Testis (tissue), 3 donors: ENCODE results near the gene IL32. TPM values are rescaled to one million over a fixed set of nuclear protein-coding genes. Genes with fewer than 3 reads are reported as not detected.

Experiments used
- DNase-seq: peaks from one replicate; pipeline ENCODE4 v3.0.0-alpha.2; 2019
- H3K27ac ChIP-seq, 2 donors: fragments of 200-600 bp; sonication (generic); one replicate each; pipeline ENCODE4 v1.5.1; 2019
- H3K27me3 ChIP-seq: fragments of 200-600 bp; sonication (generic); one replicate; pipeline ENCODE4 v1.5.1; 2019
- H3K36me3 ChIP-seq: fragments of 200-600 bp; sonication (generic); one replicate; pipeline ENCODE4 v1.5.1; 2017; ENCODE audit warnings: low read depth; ENCODE audit errors: missing control alignments
- H3K4me1 ChIP-seq: fragments of 200-600 bp; sonication (generic); one replicate; pipeline ENCODE4 v1.5.1; 2019
- H3K4me3 ChIP-seq, 2 donors: fragments of 200-600 bp; sonication (generic); one replicate each; pipeline ENCODE4 v1.5.1; 2017 to 2019
- H3K9me3 ChIP-seq: fragments of 200-600 bp; sonication (generic); one replicate; pipeline ENCODE4 v1.5.1; 2017
- CTCF ChIP-seq, 3 experiments: fragments of 450-650 bp in 2 of 3; fragments of 200-600 bp in 1 of 3; sonication (generic) in 1 of 3; IDR thresholded peaks; one replicate each; pipeline ENCODE4 v1.5.1; 2016 to 2019; ENCODE audit warnings: antibody characterized with exemption in 3 of 3, mild to moderate bottlenecking in 2 of 3, moderate library complexity in 1 of 3
- POLR2A ChIP-seq: fragments of 450-650 bp; IDR thresholded peaks from one replicate; pipeline ENCODE4 v1.6.1; 2017; ENCODE audit warnings: antibody characterized with exemption, mild to moderate bottlenecking, moderate library complexity
- WGBS, 2 donors: methylation state at CpG; one replicate each; pipeline ENCODE4 v1.1.5; 2018; 5-methylcytosine and 5-hydroxymethylcytosine counted together
- intact Hi-C: fragments of 100-400 bp; cut with DNase I; formaldehyde crosslinking; loops from one replicate; pipeline ENCODE4 v1.15.1; 2023; ENCODE audit warnings: low total_unique reads
- polyA plus RNA-seq: library from polyadenylated mRNA; stranded (reverse); fragments of 350-450 nt; fragmentation: Illumina TruSeq; extraction: RNeasy Lipid Tissue Mini Kit (QIAGEN cat#74804); gene quantifications from one replicate; pipeline ENCODE4 v1.2.3, GENCODE V29; 2014; ENCODE audit warnings: low read depth, low replicate concordance; ENCODE audit not compliant: insufficient read depth
- total RNA-seq, 2 donors: library from RNA; depleted of rRNA; stranded (reverse); fragments of >200 nt; gene quantifications; one replicate each; pipeline ENCODE4 v1.2.3, GENCODE V29; 2016

IL32 gene
- total and polyA plus RNA-seq, 3 donors from 2014 or later: 27.1 to 62.2 (median 33.0) TPM

GRCh38 chr16:3057181-3058138 lies 8.0 kb upstream of the IL32 start:
- H3K4me3 ChIP-seq: no peak overlapping the region

GRCh38 chr16:3058139-3059030 lies 7.1 kb upstream of the IL32 start:
- Histone ChIP-seq H3K9me3 (no peaks in the 10 kb centered on the region), H3K4me3 (peak overlapping the region; percentile 69 to 72), H3K36me3 (no peaks in the 10 kb centered on the region), H3K27ac (peak overlapping the region; percentile 26 to 54), H3K27me3 (no peaks in the 10 kb centered on the region), H3K4me1 (peaks cover 14% of the 10 kb centered on the region)
- TF ChIP-seq POLR2A: no peak
- TF ChIP-seq CTCF (IDR thresholded peaks at IDR 0.05): no peak
- 9 to 60% methylated on average over 1 to 70 of the region's 77 CpGs for WGBS, 2 donors
- intact Hi-C loops: loop anchor here (5.0 kb wide), 1 partner anchor 69 kb away; no protein-coding TSS in a partner anchor
- DNase-seq: peak; percentile 67

More at GRCh38 chr16:3057181-3058138, 8.0 kb upstream of the IL32 start:
- Histone ChIP-seq H3K27me3 (no peaks in the 10 kb centered on the region), H3K9me3 (no peaks in the 10 kb centered on the region), H3K36me3 (no peaks in the 10 kb centered on the region), H3K27ac (no peak overlapping the region), H3K4me1 (peaks cover 14% of the 10 kb centered on the region)
- DNase-seq: no peak
- intact Hi-C loops: loop anchor here (5.0 kb wide), 1 partner anchor 70 kb away; no protein-coding TSS in a partner anchor
- TF ChIP-seq POLR2A (no peak), CTCF (IDR thresholded peaks at IDR 0.05) (no peak)
- WGBS, 2 donors: 74 to 93% methylated on average over 15 to 22 of the region's 22 CpGs

GRCh38 chr16:3059041-3059722 lies 6.3 kb upstream of the IL32 start:
- no peaks in the 10 kb centered on the region for H3K36me3 ChIP-seq
- peak overlapping the region; percentile 54 to 58 for H3K27ac ChIP-seq
- 0 to 1% methylated on average over 3 to 61 of the region's 67 CpGs for WGBS, 2 donors
- intact Hi-C loops: loop anchor here (5.0 kb wide), 1 partner anchor 68 kb away; no protein-coding TSS in a partner anchor
- H3K4me3 ChIP-seq: peak overlapping the region; percentile 69 to 72
- TF ChIP-seq CTCF (IDR thresholded peaks at IDR 0.05) (peak; percentile 95 to 99 (median 96)), POLR2A (no peak)
- H3K9me3 ChIP-seq: no peaks in the 10 kb centered on the region
- peak; percentile 83 for DNase-seq
- no peaks in the 10 kb centered on the region for H3K27me3 ChIP-seq
- H3K4me1 ChIP-seq: peaks cover 14% of the 10 kb centered on the region

GRCh38 chr16:3059723-3060242 lies 5.7 kb upstream of the IL32 start:
- DNase-seq: no peak
- WGBS, 2 donors: 34 to 38% methylated on average over 9 of the region's 9 CpGs
- Histone ChIP-seq H3K27ac (peak overlapping the region; percentile 43 to 58), H3K27me3 (no peaks in the 10 kb centered on the region), H3K9me3 (no peaks in the 10 kb centered on the region), H3K4me3 (peak overlapping the region; percentile 69 to 72), H3K36me3 (no peaks in the 10 kb centered on the region), H3K4me1 (peaks cover 16% of the 10 kb centered on the region)
- TF ChIP-seq CTCF (IDR thresholded peaks at IDR 0.05) (no peak), POLR2A (no peak)
- intact Hi-C loops: loop anchor here (5.0 kb wide), 1 partner anchor 68 kb away; no protein-coding TSS in a partner anchor
